Astrocyte (in vitro differentiated cells and primary cell): ENCODE measurements around the gene EEF1AKMT3. TPM values are rescaled to one million over a fixed set of nuclear protein-coding genes. Genes with fewer than 3 reads are reported as not detected.

ENCODE experiments used
- DNase-seq: peaks from one replicate; pipeline ENCODE4 v3.0.0-alpha.2; 2010; ENCODE audit warnings: low read depth
- FAIRE-seq: peaks from 2 replicates; lab custom pipeline; 2011; peaks lifted over from hg19 to GRCh38; lab: Jason Lieb, UNC
- H2AFZ ChIP-seq: 2 replicates; pipeline ENCODE4 v1.6.0; 2012; ENCODE audit warnings: low read depth, low read length, inconsistent platforms
- H3K27ac ChIP-seq: 2 replicates; pipeline ENCODE4 v1.5.1; 2011; ENCODE audit warnings: low read depth, low read length, inconsistent platforms
- H3K27me3 ChIP-seq: 2 replicates; pipeline ENCODE4 v1.6.0; 2011; ENCODE audit warnings: low read length, inconsistent platforms; ENCODE audit not compliant: insufficient read depth
- H3K36me3 ChIP-seq: 2 replicates; pipeline ENCODE4 v1.5.1; 2011; ENCODE audit warnings: low read length, inconsistent platforms; ENCODE audit not compliant: insufficient read depth
- H3K4me1 ChIP-seq: 2 replicates; pipeline ENCODE4 v1.5.1; 2011; ENCODE audit warnings: low read length, inconsistent platforms; ENCODE audit not compliant: insufficient read depth
- H3K4me2 ChIP-seq: 2 replicates; pipeline ENCODE4 v1.6.0; 2012; ENCODE audit warnings: low read length, inconsistent platforms
- H3K4me3 ChIP-seq: 2 replicates; pipeline ENCODE4 v1.5.1; 2011; ENCODE audit warnings: low read depth, mild to moderate bottlenecking, low read length, inconsistent platforms; ENCODE audit not compliant: insufficient read depth
- H3K79me2 ChIP-seq: 2 replicates; pipeline ENCODE4 v1.6.0; 2012; ENCODE audit warnings: mild to moderate bottlenecking, low read length, inconsistent platforms; ENCODE audit not compliant: insufficient read depth
- H3K9ac ChIP-seq: 2 replicates; pipeline ENCODE4 v1.6.0; 2012; ENCODE audit warnings: mild to moderate bottlenecking, low read length, inconsistent platforms
- H3K9me3 ChIP-seq: 2 replicates; pipeline ENCODE4 v1.5.1; 2012; ENCODE audit warnings: low read depth, mild to moderate bottlenecking, low read length, inconsistent platforms; ENCODE audit not compliant: insufficient read depth
- H4K20me1 ChIP-seq: 2 replicates; pipeline ENCODE4 v1.6.0; 2012; ENCODE audit warnings: low read length, inconsistent platforms; ENCODE audit not compliant: insufficient read depth
- H3K27ac Mint-ChIP-seq: one replicate; pipeline ENCODE4 v1.8.0; 2021; ENCODE audit warnings: mild to moderate bottlenecking, mixed read lengths; ENCODE audit not compliant: unreplicated experiment
- H3K27me3 Mint-ChIP-seq: one replicate; pipeline ENCODE4 v1.8.0; 2021; ENCODE audit warnings: low read depth, mixed read lengths; ENCODE audit not compliant: unreplicated experiment
- H3K36me3 Mint-ChIP-seq: one replicate; pipeline ENCODE4 v1.8.0; 2021; ENCODE audit warnings: low read depth, mixed read lengths; ENCODE audit not compliant: unreplicated experiment
- H3K4me1 Mint-ChIP-seq: one replicate; pipeline ENCODE4 v1.8.0; 2021; ENCODE audit warnings: low read depth, mixed read lengths; ENCODE audit not compliant: unreplicated experiment
- H3K4me3 Mint-ChIP-seq: one replicate; pipeline ENCODE4 v1.8.0; 2021; ENCODE audit warnings: mild to moderate bottlenecking, moderate library complexity, mixed read lengths; ENCODE audit not compliant: unreplicated experiment
- H3K9me3 Mint-ChIP-seq: one replicate; pipeline ENCODE4 v1.8.0; 2021; ENCODE audit warnings: mild to moderate bottlenecking, mixed read lengths; ENCODE audit not compliant: unreplicated experiment
- EZH2 ChIP-seq: IDR thresholded peaks from 2 replicates; pipeline ENCODE4 v1.6.1; 2012; ENCODE audit warnings: mild to moderate bottlenecking, low read length, inconsistent platforms; ENCODE audit not compliant: insufficient read depth
- total RNA-seq: library from RNA; stranded (reverse); gene quantifications from 2 replicates; pipeline ENCODE4 v1.2.1, GENCODE V29; 2021
- TF ChIP-seq, protein P1 (sequence below): IDR thresholded peaks from 2 replicates; pipeline ENCODE4 v1.5.1; 2011; ENCODE audit warnings: low read depth, mild to moderate bottlenecking, inconsistent platforms, low read length, moderate library complexity; ENCODE audit not compliant: insufficient read depth

EEF1AKMT3 gene
- total RNA-seq, 1 donor from 2014 or later = 8.1 TPM

- DNase-seq = no peak
- H3K4me2 ChIP-seq = no peak overlapping the region
- peaks cover 18% of the 10 kb centered on the region for H4K20me1 ChIP-seq
- TF ChIP-seq, protein P1, sequence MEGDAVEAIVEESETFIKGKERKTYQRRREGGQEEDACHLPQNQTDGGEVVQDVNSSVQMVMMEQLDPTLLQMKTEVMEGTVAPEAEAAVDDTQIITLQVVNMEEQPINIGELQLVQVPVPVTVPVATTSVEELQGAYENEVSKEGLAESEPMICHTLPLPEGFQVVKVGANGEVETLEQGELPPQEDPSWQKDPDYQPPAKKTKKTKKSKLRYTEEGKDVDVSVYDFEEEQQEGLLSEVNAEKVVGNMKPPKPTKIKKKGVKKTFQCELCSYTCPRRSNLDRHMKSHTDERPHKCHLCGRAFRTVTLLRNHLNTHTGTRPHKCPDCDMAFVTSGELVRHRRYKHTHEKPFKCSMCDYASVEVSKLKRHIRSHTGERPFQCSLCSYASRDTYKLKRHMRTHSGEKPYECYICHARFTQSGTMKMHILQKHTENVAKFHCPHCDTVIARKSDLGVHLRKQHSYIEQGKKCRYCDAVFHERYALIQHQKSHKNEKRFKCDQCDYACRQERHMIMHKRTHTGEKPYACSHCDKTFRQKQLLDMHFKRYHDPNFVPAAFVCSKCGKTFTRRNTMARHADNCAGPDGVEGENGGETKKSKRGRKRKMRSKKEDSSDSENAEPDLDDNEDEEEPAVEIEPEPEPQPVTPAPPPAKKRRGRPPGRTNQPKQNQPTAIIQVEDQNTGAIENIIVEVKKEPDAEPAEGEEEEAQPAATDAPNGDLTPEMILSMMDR = no peak
- no peak for TF ChIP-seq EZH2
- no peak for FAIRE-seq
- H3K27ac Mint-ChIP-seq = no peak overlapping the region
- no peak overlapping the region for H3K9ac ChIP-seq
- H3K4me1 ChIP-seq = peaks cover 16% of the 10 kb centered on the region
- no peaks in the 10 kb centered on the region for H3K27me3 Mint-ChIP-seq
- peaks cover 11% of the 10 kb centered on the region for H3K4me1 Mint-ChIP-seq
- peaks cover 17% of the 10 kb centered on the region for H3K36me3 Mint-ChIP-seq
- H3K79me2 ChIP-seq = no peaks in the 10 kb centered on the region
- H3K4me3 ChIP-seq = no peak overlapping the region
- H3K27ac ChIP-seq = no peak overlapping the region
- H3K4me3 Mint-ChIP-seq = no peak overlapping the region
- no peaks in the 10 kb centered on the region for H3K9me3 ChIP-seq
- H3K36me3 ChIP-seq = peaks cover 5% of the 10 kb centered on the region
- H3K9me3 Mint-ChIP-seq = no peaks in the 10 kb centered on the region
- no peaks in the 10 kb centered on the region for H3K27me3 ChIP-seq
- no peak overlapping the region for H2AFZ ChIP-seq
Measured at GRCh38 chr12:57813111-57813970, 40.9 kb downstream of the EEF1AKMT3 start.

DNA sequence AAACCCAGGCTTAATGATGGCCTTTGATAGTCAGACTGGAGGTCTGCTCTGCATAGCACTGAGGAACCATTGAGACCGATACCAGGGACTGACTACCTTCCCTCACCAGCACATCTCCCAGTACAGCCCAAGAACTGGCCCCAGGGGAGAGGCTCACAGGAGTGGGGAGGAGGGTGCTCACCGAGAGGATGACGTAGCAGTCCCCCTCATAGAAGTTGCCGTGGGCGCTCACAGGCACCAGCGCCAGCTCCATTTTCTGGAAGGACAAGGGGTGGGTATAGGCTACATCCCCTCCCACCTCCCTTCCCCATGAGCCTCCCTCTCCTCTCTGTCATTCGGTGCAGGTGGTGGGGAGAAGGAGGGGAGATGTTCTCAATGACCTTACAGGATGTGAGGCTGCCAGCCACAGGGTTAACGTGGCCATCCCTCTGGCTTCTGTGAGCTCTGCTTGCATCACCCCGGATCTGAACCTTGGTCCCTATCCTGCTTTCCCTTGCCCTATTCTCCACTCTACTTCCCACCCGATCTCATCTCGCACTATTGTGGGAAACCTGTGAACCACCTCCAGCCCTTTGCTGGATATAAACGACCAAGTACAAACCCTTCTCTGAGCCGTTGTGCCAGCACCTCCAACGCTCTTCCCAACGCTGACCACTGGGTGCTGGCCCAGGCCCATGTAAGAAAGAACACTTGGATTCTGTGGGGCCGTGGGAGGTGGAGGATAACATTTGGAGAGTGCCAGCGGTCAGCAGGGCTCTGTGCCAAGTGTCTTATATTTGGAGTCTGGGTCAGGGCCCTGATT lies 41.8 kb downstream of the EEF1AKMT3 start:
- no peak for TF ChIP-seq EZH2
- TF ChIP-seq, protein P1 = no peak
- Histone ChIP-seq H3K4me2 (no peak overlapping the region), H3K9ac (no peak overlapping the region), H3K27me3 (no peaks in the 10 kb centered on the region), H3K9me3 (no peaks in the 10 kb centered on the region), H3K4me1 (peaks cover 16% of the 10 kb centered on the region), H3K79me2 (no peaks in the 10 kb centered on the region), H3K27ac (no peak overlapping the region), H3K36me3 (peaks cover 7% of the 10 kb centered on the region), H3K4me3 (no peak overlapping the region), H2AFZ (no peak overlapping the region), H4K20me1 (peaks cover 23% of the 10 kb centered on the region)
- Mint-ChIP-seq H3K27me3 (no peaks in the 10 kb centered on the region), H3K36me3 (peaks cover 20% of the 10 kb centered on the region), H3K4me1 (peaks cover 11% of the 10 kb centered on the region), H3K9me3 (no peaks in the 10 kb centered on the region), H3K27ac (peak overlapping the region; percentile 41), H3K4me3 (no peak overlapping the region)
- FAIRE-seq (no peak), DNase-seq (peak; percentile 48)
